ENCODE measurements around the gene SUMF1.
"Not testable (repeated sequence)": the region's sequence is repeated elsewhere in the genome, so short reads cannot be mapped to it uniquely, and the experiment has no call there.

SUMF1 gene

DNA sequence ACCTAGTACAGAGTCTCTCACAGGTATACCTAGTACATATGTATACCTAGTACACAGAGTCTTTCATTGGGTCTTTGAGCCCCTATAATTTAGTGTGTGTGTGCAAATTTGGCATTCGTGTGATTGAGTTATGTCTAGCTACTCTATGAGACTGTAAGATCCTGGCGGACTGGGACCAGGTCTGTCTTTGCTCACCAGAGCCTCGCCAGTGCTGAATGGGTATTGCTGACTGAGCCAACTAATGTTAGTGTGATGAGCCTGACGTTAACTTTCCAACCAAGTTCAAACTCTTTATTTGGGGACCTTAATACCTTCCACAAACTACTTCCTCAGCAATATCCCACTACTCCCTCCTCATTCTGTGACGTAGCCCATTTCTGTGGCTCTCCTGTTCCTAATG, 128.3 kb downstream of the SUMF1 start:
- no peak for DNase-seq (ENCODE audit: low read depth in 2 of 2)

DNA sequence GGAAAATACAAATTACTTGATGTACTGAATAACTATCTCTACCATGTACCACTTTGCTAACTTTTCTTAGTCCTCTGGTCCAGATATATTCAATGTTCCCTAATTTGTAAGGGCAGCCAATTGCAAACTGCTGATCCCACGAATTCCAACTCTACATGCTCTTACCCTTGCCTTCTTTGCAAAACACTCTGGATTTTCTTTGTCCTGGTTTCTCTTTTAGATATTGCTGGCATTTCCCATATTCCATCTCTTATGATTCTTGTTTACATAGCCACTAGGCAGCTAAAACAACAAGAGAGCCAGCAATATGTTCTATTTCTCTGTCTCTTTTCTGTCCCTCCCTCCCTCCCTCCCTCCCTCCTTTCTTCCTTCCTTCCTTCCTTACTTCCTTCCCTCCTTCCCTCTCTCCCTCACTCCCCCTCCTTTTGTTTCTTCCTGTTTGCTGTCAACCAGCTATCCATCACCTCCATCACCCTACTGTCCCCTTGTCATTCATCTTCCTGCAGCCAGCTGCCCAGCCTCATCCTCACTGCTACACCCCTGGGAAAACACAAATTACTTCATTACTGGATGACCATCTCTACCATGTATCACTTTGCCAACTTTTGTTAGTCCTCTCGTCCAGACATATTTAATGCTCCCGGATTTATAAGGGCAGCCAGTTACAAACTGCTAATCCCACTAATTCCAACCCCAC, 130.1 kb downstream of the SUMF1 start:
- DNase-seq (ENCODE audit: low read depth in 2 of 2): no peak

DNA sequence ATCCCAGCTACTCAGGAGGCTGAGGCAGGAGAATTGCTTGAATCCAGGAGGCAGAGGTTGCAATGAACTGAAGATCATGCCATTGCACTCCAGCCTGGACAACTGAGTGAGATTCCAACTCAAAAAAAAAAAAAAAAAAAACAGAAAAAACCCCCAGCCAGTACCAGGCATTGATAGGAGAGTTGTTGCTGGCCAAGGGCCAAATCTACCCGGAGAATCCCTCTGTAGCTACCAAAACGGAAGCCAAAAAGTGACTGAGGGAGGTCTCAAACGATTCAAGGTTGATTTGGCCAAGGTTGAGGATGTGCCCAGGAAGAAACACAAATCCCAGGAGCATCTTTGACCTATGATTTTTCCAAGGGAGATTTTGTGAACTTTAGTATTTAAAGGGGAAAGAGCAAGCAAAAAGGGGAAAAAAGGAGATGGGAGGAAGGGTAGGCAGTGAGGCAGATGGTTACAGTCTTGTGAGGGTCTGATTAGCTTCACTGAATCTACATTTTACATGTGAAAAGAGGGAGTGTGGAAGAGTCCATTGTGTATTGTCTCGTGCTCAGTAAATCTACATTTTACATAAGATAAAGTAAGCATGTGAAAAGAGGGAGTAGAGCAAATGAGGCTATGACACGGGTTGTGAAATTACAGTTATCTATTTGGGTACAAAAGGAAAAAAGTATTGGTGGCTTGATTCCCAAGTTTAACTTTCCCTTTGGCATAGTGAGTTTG, 131.1 kb downstream of the SUMF1 start:
- no peak for DNase-seq (ENCODE audit: low read depth in 2 of 2)

DNA sequence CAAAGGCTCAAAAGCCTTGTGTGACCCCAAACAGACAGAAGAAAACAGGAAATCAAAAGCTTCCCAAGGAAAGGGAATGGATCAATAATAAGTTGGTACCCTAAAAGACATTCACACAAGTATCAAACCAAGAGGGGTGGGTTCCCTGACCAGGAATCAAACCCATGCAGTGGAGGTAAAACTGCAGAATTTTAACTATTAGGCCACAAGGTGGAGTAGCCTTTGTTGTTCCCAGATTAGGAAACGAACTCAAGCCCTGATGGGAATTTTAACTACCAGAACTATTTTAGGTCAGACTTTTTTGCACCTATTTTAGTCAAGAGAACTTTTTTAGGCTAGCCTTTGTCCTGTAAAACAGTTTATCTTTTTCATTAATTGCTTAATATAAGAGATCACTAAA, 132.5 kb downstream of the SUMF1 start:
- DNase-seq (ENCODE audit: low read depth in 2 of 2): no peak

DNA sequence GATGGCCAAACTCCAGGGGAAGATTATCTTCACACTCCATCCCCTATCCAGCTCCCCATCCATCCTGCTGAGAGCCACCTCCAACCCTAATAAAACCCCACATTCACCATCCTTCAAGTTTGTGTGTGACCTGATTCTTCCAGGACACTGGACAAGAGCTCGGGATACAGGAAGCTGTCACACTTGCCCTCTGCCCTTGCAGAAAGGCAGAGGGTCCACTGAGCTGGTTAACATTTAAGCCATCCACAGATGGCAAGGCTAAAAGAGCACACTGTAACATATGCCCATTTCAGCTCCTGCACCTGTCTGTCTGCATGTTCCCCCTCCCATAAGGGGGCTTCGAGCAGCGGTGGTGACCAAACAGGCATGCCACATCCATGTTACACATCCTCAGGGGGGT, 134.1 kb downstream of the SUMF1 start:
- no peak for DNase-seq (ENCODE audit: low read depth in 2 of 2)

DNA sequence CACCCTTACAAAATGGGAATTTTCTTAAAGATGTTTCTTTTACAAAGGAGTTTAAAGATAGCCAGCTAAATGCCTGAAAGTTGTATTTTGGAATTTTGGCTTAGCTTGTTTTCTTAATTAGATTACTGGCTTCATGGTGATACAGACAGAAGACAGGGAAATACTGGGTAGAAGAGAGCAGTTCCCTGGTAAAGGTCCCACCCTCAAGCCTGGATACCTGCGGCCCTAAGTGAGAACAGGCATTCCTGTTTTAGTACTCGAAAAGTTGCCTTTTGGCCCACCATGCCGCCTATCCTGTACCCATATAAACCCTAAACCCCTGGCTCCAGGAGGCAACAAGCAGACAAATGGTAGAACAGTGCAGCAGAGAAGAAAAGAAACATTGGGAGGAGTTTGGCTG, 134.5 kb downstream of the SUMF1 start:
- no peak for DNase-seq (ENCODE audit: low read depth in 2 of 2)

DNA sequence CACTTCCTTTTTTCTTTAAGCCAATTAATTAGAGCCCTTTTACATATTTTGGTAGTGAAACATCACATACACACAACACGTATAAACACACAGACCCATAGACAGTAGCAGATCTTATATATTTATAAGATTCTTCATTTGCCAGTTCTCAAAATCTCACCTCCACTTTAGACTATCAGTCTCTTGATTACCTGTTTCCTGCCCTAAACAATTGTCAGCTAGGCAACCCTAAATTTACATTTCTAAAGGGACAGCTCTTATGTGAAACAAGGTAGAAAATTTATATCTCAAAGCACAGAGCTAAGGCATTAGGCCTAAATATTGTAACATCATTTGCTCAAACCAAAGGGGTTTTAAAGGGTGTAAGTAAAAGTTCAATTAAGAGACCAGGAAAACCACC, 135.0 kb downstream of the SUMF1 start:
- DNase-seq (ENCODE audit: low read depth in 2 of 2): no peak

DNA sequence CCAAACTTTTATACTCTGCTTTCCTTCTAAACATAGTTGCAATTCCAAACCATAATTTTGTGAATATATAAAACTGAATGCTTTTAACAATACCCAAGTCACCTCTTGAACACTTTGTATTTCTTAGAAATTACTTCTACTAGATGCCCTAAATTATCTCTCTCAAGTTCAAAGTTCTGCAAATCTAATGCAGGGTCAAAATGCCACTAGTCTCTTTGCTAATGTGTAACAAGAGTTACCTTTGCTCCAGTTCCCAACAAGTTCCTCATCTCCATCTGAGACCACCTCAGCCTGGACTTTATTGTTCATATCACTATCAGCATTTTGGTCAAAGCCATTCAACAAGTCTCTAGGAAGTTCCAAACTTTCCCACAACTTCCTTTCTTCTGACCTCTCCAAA, 137.3 kb downstream of the SUMF1 start:
- DNase-seq (ENCODE audit: low read depth in 2 of 2): not testable (repeated sequence)

DNA sequence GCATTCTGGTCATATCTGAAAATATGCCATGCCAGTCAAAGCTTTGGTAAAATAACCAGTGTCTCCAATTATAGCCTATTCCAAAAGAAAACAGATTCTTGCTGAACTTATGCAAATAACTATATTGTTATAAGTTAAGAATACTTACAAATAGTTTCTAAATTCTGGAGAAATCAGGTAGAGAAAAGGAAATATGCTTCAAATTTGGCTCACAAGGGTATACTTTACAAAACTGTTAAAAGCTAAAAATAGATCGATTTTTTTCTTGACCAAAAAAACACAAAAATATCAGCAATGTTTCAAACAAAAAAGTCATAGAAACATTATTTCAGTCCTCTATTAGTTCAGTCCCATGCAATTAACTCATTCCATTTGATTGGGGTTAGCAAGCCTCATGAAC, 140.2 kb downstream of the SUMF1 start:
- no peak for DNase-seq (ENCODE audit: low read depth in 2 of 2)

DNA sequence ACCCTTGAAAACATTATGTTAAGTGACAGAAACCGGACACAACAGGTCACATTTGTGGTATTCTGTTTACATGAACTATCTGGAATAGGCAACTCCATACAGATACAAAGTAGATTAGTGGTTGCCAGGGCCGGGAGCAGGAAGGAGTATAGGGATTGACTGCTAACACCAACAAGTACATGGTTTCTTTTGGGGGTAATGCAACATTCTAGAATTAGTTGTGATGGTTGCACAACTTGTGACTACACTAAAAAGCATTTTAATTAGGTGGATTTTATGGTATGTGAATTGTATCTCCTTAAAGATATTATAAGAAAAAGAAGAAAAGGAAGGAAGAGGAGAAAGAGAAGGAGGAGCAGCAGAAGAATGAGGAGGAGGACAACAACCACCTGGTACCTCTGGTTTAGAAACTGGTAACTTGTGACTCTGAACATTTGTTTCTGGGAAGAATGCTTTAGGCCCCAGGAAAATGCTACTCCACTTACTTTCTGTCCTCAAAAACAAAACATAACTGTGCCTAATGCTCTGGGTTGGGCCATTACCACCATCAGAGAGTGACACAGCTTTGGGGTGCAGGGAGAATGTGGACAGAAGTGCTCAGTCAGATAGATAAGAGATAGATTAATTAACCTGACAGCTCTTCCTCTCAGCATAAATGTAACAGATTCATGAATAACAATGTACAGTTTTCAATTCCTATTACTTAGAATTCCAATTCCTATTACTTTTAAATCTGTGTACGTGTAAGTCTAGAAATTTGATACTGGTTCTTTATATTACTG, 143.6 kb downstream of the SUMF1 start:
- DNase-seq (ENCODE audit: low read depth in 2 of 2): no peak

DNA sequence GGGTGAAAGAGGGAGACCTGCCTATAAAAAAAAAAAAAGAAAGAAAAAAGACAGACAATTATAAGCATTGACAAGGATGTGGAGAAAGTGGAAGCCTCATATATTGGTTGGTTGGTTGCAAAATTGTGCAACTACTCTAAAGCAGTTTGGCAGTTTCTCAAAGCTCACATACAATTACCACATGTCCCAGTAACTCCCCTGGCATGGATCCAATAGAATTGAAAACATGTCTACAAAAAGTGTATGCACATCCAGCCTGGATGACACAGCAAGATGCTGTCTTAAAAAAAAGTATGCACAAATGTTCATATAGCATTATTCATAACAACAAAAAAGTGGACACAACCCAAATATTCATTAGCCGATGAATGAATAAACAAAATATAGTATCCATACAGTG, 144.4 kb downstream of the SUMF1 start:
- no peak for DNase-seq (ENCODE audit: low read depth in 2 of 2)

DNA sequence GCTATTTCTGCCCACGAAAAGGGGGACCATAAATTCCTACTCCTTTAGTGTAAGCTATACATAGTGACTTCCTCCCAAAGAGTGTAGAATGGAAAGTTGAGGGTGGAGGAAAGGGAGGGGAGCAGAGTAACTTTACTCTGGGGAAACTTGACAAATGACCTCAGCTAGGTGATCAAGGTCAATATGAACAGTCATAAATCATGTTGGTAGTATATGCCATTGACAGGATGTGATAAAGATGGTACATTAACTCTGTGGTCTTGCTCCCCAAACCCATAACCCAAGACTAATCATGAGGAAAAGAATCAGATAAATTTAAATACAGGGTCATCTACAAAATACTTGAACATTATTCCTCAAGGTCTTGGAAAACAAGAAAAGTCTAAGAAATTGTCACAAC, 145.3 kb downstream of the SUMF1 start:
- no peak for DNase-seq (ENCODE audit: low read depth in 2 of 2)

DNA sequence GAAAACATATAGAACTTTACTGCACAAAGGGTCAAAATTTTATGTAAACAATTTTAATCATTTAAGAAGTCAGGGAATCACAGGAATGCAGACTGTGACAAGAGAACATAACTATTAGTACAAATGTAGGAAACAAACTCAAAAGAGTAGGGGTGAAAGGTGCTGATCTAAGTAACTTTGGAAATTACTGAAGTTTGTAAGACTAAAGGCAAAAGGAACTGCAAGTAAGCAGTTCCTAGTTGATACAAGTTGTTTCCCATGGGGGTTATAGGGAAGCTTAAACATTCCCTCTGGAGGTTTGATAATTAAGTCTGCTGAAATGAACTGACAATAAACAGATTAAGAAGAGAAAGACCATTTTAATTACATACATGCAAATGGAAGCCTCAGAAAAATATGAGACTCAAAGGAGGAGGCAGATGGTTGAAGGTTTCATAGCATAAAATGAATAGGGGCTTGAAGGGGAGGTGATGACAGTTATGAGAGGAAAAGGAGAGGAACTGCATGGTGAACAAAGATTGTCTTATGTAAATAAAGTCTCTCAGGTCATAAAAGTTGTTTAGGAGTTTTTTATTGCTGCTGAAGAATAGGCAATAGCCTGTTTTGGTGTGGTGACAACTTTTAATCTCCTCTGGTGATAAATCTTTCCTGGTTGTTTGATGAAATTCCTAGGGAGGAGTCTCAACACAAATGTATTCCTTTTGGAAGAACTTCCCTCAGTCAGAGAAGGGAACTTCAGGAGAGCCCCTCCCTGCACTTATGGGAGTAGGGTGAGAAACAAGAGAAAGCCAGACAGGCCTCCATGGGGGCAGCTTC, 146.8 kb downstream of the SUMF1 start:
- DNase-seq (ENCODE audit: low read depth in 2 of 2): no peak

DNA sequence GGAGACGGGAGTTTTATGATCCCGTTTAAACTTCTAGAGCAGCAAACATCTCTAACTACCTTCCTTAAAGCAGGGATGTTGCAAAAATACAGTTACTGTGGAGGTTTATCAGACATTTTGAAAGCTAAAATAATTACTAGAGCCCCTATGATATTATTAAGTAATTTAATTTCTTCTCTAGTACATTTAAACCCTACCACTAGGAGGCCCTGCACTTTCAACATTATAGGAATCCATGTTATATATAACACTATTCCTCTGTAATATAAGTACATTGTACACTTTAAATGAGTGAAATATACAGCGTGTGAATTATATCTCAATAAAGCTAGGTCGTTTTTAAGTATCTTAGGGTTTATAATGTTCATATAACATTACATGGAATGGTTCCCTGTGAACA, 152.4 kb downstream of the SUMF1 start:
- DNase-seq (ENCODE audit: low read depth in 2 of 2): no peak

DNA sequence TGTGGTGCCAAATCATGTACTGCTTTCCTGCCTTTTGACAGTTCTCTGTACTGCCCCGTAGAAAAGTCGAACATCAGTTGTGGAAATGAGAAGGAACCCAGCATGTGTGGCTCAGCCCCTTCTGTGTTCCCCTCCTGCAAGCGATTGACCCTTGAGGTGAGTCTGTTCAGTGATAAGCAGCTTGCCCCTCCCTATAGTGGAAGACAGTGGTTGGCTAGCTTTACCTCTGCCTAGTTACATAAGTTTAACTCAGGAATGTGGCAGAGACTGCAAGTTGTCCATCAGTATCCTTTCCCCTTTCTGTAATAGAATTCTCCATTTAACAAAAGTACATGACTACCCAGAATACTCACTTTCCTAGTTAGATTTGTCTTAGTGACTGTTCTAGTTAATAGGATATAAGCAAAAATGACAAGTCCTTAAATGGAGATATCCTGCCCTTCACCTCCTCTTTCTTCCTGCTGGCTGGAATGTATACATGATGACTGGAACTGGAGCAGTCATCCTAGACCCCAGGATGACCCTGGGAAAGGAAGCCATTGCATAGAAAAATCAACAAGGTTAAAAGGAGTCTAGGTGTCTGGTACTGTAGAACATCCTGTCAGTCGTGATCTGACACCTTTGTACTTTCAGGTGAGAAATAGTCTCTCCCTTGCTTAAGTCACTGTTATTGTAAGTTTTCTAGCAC, 153.3 kb downstream of the SUMF1 start:
- no peak for DNase-seq (ENCODE audit: low read depth in 2 of 2)

DNA sequence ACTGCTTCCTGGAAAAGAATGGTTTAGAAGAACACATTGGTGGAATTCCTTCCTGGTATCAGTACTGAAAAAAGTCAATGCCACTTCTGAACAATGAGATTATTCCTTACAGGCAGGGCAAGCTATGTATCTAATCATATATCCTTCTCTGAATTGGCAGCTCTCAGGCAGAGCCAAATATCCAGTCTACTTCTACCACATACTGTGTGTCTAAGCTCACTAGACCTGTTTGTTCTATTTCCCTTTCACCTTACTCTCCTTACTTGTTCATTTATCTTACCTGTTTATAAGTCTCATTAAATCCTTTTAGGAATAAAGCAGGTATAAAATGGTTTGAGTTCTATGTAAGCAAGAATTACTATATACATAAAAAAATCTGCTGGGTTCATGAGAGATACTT, 155.6 kb downstream of the SUMF1 start:
- no peak for DNase-seq (ENCODE audit: low read depth in 2 of 2)
